SK-N-SH treated with all-trans-retinoic acid at 6 μM for 48 hours (cell line): ENCODE measurements around the gene TMUB1.

ENCODE experiments used
- ARNTL ChIP-seq: fragments of 450-650 bp; formaldehyde crosslinking; IDR thresholded peaks from 2 replicates; pipeline ENCODE4 v1.5.0; 2020; ENCODE audit warnings: low read depth, mild to moderate bottlenecking, moderate library complexity, borderline replicate concordance
- BACH2 ChIP-seq: fragments of 250-450 bp; sonication (Bioruptor Pico); IDR thresholded peaks from 2 replicates; pipeline ENCODE4 v1.9.0; 2021; ENCODE audit warnings: mild to moderate bottlenecking, borderline replicate concordance
- CSDC2 ChIP-seq: fragments of 250-450 bp; sonication (Bioruptor Pico); IDR thresholded peaks from 2 replicates; pipeline ENCODE4 v1.5.0; 2020; ENCODE audit warnings: mild to moderate bottlenecking, moderate library complexity
- ESRRG ChIP-seq: fragments of 250-450 bp; sonication (Bioruptor Pico); IDR thresholded peaks from 2 replicates; pipeline ENCODE4 v1.6.1; 2021; ENCODE audit warnings: mild to moderate bottlenecking
- ISL1 ChIP-seq: fragments of 250-450 bp; sonication (Bioruptor Pico); IDR thresholded peaks from 2 replicates; pipeline ENCODE4 v2.1.2; 2022; ENCODE audit warnings: mild to moderate bottlenecking, moderate library complexity
- ZFP3 ChIP-seq: fragments of 250-450 bp; sonication (Bioruptor Pico); IDR thresholded peaks from 2 replicates; pipeline ENCODE4 v1.5.0; 2020; ENCODE audit warnings: mild to moderate bottlenecking, moderate library complexity
- ZFP30 ChIP-seq: fragments of 450-650 bp; formaldehyde crosslinking; IDR thresholded peaks from 2 replicates; pipeline ENCODE4 v1.5.0; 2022; ENCODE audit warnings: mild to moderate bottlenecking, moderate library complexity
- ZNF8 ChIP-seq: fragments of 450-650 bp; formaldehyde crosslinking; IDR thresholded peaks from 2 replicates; pipeline ENCODE4 v1.5.0; 2020; ENCODE audit warnings: mild to moderate bottlenecking, moderate library complexity
- TF ChIP-seq, protein P1 (sequence below): fragments of 250-450 bp; sonication (Bioruptor Pico); IDR thresholded peaks from 2 replicates; pipeline ENCODE4 v1.8.0; 2020; ENCODE audit warnings: mild to moderate bottlenecking, moderate library complexity, borderline replicate concordance
- TF ChIP-seq, protein P2 (sequence below): fragments of 250-450 bp; sonication (Bioruptor Pico); IDR thresholded peaks from 2 replicates; pipeline ENCODE4 v1.5.1; 2020; ENCODE audit warnings: low read depth, mild to moderate bottlenecking, moderate library complexity
- TF ChIP-seq, protein P3 (sequence below): fragments of 250-450 bp; sonication (Bioruptor Pico); IDR thresholded peaks from 2 replicates; pipeline ENCODE4 v1.5.0; 2020; ENCODE audit warnings: mild to moderate bottlenecking, moderate library complexity

DNA sequence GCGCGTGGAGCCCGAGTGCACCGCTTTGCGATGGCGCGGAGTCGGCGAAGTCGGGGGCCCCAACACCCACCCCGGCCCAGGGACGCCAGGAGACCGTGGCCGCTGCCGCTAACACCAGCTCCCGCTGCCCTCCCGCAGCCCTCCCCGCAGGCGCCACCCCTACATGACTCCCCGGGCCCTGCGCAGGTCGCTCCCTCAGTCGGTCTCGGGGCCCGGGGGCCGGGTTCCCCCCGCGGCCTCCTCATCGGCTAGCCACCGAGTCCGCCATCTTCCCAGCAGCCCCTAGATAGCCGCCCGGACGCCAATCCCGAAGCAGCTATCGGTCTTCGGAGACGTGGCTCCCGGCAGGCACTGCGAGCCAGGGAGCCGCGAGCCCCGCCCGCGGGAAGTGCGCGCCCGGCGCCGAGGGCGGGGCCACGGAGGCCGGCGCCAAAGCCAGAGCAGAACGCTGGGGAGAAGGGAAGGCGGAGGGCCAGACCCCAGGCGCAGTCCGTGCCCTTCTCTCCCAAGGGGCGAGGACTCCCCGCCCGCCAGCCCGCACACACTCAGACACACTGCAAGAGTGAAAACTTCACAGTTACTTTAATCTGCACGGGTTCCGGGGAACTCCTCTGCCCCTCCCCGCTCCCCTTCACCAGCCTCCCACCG, 2.6 kb downstream of the TMUB1 start, which contains the start of gene FASTK:
- TF ChIP-seq, protein P1, sequence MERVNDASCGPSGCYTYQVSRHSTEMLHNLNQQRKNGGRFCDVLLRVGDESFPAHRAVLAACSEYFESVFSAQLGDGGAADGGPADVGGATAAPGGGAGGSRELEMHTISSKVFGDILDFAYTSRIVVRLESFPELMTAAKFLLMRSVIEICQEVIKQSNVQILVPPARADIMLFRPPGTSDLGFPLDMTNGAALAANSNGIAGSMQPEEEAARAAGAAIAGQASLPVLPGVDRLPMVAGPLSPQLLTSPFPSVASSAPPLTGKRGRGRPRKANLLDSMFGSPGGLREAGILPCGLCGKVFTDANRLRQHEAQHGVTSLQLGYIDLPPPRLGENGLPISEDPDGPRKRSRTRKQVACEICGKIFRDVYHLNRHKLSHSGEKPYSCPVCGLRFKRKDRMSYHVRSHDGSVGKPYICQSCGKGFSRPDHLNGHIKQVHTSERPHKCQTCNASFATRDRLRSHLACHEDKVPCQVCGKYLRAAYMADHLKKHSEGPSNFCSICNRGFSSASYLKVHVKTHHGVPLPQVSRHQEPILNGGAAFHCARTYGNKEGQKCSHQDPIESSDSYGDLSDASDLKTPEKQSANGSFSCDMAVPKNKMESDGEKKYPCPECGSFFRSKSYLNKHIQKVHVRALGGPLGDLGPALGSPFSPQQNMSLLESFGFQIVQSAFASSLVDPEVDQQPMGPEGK (CRISPR knock-in tag): peak; percentile 78
- TF ChIP-seq, protein P2, sequence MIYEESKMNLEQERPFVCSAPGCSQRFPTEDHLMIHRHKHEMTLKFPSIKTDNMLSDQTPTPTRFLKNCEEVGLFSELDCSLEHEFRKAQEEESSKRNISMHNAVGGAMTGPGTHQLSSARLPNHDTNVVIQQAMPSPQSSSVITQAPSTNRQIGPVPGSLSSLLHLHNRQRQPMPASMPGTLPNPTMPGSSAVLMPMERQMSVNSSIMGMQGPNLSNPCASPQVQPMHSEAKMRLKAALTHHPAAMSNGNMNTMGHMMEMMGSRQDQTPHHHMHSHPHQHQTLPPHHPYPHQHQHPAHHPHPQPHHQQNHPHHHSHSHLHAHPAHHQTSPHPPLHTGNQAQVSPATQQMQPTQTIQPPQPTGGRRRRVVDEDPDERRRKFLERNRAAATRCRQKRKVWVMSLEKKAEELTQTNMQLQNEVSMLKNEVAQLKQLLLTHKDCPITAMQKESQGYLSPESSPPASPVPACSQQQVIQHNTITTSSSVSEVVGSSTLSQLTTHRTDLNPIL (CRISPR knock-in tag): no peak
- TF ChIP-seq ESRRG: no peak
- TF ChIP-seq ISL1 (CRISPR knock-in tag): no peak
- TF ChIP-seq, protein P3, sequence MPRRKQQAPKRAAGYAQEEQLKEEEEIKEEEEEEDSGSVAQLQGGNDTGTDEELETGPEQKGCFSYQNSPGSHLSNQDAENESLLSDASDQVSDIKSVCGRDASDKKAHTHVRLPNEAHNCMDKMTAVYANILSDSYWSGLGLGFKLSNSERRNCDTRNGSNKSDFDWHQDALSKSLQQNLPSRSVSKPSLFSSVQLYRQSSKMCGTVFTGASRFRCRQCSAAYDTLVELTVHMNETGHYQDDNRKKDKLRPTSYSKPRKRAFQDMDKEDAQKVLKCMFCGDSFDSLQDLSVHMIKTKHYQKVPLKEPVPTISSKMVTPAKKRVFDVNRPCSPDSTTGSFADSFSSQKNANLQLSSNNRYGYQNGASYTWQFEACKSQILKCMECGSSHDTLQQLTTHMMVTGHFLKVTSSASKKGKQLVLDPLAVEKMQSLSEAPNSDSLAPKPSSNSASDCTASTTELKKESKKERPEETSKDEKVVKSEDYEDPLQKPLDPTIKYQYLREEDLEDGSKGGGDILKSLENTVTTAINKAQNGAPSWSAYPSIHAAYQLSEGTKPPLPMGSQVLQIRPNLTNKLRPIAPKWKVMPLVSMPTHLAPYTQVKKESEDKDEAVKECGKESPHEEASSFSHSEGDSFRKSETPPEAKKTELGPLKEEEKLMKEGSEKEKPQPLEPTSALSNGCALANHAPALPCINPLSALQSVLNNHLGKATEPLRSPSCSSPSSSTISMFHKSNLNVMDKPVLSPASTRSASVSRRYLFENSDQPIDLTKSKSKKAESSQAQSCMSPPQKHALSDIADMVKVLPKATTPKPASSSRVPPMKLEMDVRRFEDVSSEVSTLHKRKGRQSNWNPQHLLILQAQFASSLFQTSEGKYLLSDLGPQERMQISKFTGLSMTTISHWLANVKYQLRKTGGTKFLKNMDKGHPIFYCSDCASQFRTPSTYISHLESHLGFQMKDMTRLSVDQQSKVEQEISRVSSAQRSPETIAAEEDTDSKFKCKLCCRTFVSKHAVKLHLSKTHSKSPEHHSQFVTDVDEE (CRISPR knock-in tag): no peak
- no peak for TF ChIP-seq BACH2 (CRISPR knock-in tag)
- no peak for TF ChIP-seq ZFP30 (CRISPR knock-in tag)
- TF ChIP-seq ZNF8 (CRISPR knock-in tag): no peak
- TF ChIP-seq CSDC2 (CRISPR knock-in tag): no peak
- TF ChIP-seq ARNTL (CRISPR knock-in tag): no peak
- TF ChIP-seq ZFP3 (CRISPR knock-in tag): no peak
